GM13976 (cell line): ENCODE results near the gene IL1RL2.

Experiments
- DNase-seq: peaks from one replicate; pipeline ENCODE4 v3.0.0; 2012; ENCODE audit warnings: low spot score
- CTCF ChIP-seq: IDR thresholded peaks from 2 replicates; pipeline ENCODE4 v1.5.1; 2012; ENCODE audit warnings: borderline replicate concordance, mild to moderate bottlenecking; ENCODE audit not compliant: insufficient read depth; ENCODE audit errors: extremely low read depth, missing control alignments, control extremely low read depth
- in situ Hi-C: fragments of 300-500 bp; cut with MboI; formaldehyde crosslinking; loops from one replicate; pipeline ENCODE4 v1.12.0; 2022; ENCODE audit warnings: low sequenced_read_pairs, mixed read lengths, inconsistent platforms; ENCODE audit not compliant: unreplicated experiment

IL1RL2 gene

GRCh38 chr2:102261467-102262135, 74.8 kb downstream of the IL1RL2 start:
- DNase-seq: no peak
- TF ChIP-seq CTCF: no peak
- in situ Hi-C loops: no loop called here

- in situ Hi-C loops: no loop called here
- no peak for TF ChIP-seq CTCF
- DNase-seq: no peak
Observed at GRCh38 chr2:102262216-102263129, 75.7 kb downstream of the IL1RL2 start.

- DNase-seq: no peak
- in situ Hi-C loops: no loop called here
- no peak for TF ChIP-seq CTCF
Observed at GRCh38 chr2:102264952-102265351, 78.1 kb downstream of the IL1RL2 start.

GRCh38 chr2:102266204-102266603, 79.4 kb downstream of the IL1RL2 start:
- in situ Hi-C loops: no loop called here
- TF ChIP-seq CTCF: no peak
- no peak for DNase-seq

GRCh38 chr2:102267774-102268173, 81.0 kb downstream of the IL1RL2 start:
- no peak for TF ChIP-seq CTCF
- in situ Hi-C loops: no loop called here
- no peak for DNase-seq

- in situ Hi-C loops: no loop called here
- no peak for DNase-seq
- no peak for TF ChIP-seq CTCF
Observed at GRCh38 chr2:102268510-102269199, 81.8 kb downstream of the IL1RL2 start.
